ENCODE data around the gene SEC62. TPM values are rescaled to one million over a fixed set of nuclear protein-coding genes. Genes with fewer than 3 reads are reported as not detected.

SEC62 gene
- total RNA-seq: 51.5 and 62.5 TPM in 2 replicates

GRCh38 chr3:169966428-169966950 is at the start of gene SEC62:
Gene SEC62, plus strand, starts transcription at chr3:169966807. Its CDS starts 16 bp downstream, at chr3:169966823.

GRCh38 chr3:170037463-170038433 is 71.1 kb downstream of the SEC62 start, which contains the start of gene GPR160:
Gene GPR160, plus strand, starts transcription at chr3:170037995. Its CDS starts 45,978 bp downstream, at chr3:170083973.

Other genes starting within 250 kb of the SEC62 start
- 597 and 759 TPM in 2 replicates for gene TERC, start 201.7 kb upstream of the SEC62 start, total RNA-seq
- gene ACTRT3, start 197.2 kb upstream of the SEC62 start, total RNA-seq: 3.7 and 4.2 TPM in 2 replicates
- gene MYNN, start 193.4 kb upstream of the SEC62 start, total RNA-seq: 27.2 and 28.3 TPM in 2 replicates
- 0.11 TPM in 1 of 2 replicates, not detected in the other for gene LRRIQ4, start 153.9 kb upstream of the SEC62 start, total RNA-seq
- 2.4 and 11.1 TPM in 2 replicates for gene LRRC34, start 153.9 kb upstream of the SEC62 start, total RNA-seq
- not detected in 2 replicates for gene LRRC31, start 96.9 kb upstream of the SEC62 start, total RNA-seq
- gene SAMD7, start 55.2 kb upstream of the SEC62 start, total RNA-seq: not detected in 2 replicates
- 0.22 and 0.50 TPM in 2 replicates for gene GPR160, start 71.2 kb downstream of the SEC62 start, total RNA-seq
- 30.1 and 30.4 TPM in 2 replicates for gene PHC3, start 214.9 kb downstream of the SEC62 start, total RNA-seq

Data from uterine smooth muscle cell (primary cell).